ENCODE measurements around the gene KCTD2. TPM values are rescaled to one million over a fixed set of nuclear protein-coding genes. Genes with fewer than 3 reads are reported as not detected.
A peak's percentile ranks its signal among the peaks of the same experiment; 100 is the strongest.

Gene KCTD2
- total RNA-seq, 4 donors from 2014 or later, result 29.4 to 51.1 (median 41.8) TPM

GRCh38 chr17:75049706-75050105 is 2.7 kb downstream of the KCTD2 start:
- ATAC-seq, result no peak
- in situ Hi-C loops (cut with MboI; ENCODE audit: low sequenced_read_pairs in 4 of 4), result no loop called here

GRCh38 chr17:75051941-75052340 is 4.9 kb downstream of the KCTD2 start:
- H3K36me3 ChIP-seq, result peaks cover 0 to 37% of the 10 kb centered on the region in 2 donors
- in situ Hi-C loops (cut with MboI; ENCODE audit: low sequenced_read_pairs in 4 of 4), result no loop called here
- intact Hi-C loops (cut with DNase I; ENCODE audit: low total_unique reads), result no loop called here

More at GRCh38 chr17:75049706-75050105, 2.7 kb downstream of the KCTD2 start:
- no peak overlapping the region for H3K4me3 ChIP-seq
- DNase-seq, result no peak
- no peaks in the 10 kb centered on the region for H3K27me3 ChIP-seq
- H3K27ac ChIP-seq, result no peak overlapping the region
- H3K4me1 ChIP-seq, result peaks cover 23 to 28% of the 10 kb centered on the region in 2 donors
- no peaks in the 10 kb centered on the region for H3K9me3 ChIP-seq
- peaks cover 0 to 33% of the 10 kb centered on the region in 2 donors for H3K36me3 ChIP-seq
- TF ChIP-seq POLR2A (IDR thresholded peaks at IDR 0.05), result no peak
- TF ChIP-seq CTCF (IDR thresholded peaks at IDR 0.05 in 4 of 5, conservative IDR thresholded peaks at IDR 0.05 in 1 of 5), result no peak
- intact Hi-C loops (cut with DNase I; ENCODE audit: low total_unique reads), result no loop called here

DNA sequence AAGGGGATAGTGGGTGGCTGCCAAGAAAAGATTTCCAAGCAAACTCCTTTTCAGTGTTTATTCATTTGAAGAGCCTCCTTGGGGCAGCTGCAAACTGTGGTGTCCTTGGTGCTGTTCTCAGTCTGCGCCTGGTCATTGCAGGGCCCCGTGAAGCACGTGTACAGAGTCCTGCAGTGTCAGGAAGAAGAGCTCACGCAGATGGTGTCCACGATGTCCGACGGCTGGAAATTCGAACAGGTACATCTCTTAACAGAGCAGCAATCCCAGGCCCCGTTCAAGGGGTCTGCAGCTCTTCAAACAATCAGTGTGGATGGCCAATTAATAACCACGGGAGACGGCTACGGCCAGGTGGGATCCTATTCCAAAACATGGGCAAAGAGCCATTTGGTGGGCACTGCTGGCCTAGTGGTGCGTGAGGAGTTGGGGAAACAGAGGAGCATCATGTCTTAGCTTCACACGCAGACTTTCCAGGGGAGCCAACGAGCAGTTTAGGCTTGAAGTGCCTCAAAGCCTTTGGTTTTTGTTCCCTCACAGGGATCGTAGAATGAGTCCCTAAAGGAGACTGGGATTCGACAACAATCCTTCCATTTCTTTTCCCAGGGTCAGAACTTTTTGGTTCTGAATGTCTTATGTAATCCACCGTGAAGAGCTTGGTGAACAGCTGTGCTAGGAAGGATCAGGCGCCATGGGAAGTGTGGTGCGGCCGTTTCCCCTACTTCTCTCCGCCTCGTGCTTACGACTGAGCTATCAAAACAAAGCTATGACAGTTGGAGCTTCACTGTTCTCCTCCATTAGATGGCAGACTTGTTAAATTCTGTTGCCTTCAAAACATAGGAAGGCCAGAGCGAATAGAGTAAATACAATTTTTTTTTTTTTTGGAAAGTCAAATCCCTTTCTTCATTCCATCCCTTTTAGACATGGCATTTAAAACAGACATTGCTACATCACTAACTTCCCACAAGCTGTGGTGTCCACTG is 12.6 kb downstream of the KCTD2 start:
- in situ Hi-C loops (cut with MboI; ENCODE audit: low sequenced_read_pairs in 4 of 4), result no loop called here
- Histone ChIP-seq H3K4me1 (peaks cover 17 to 18% of the 10 kb centered on the region in 2 donors), H3K27me3 (no peaks in the 10 kb centered on the region), H3K9me3 (no peaks in the 10 kb centered on the region), H3K36me3 (peaks cover 0 to 45% of the 10 kb centered on the region in 2 donors), H3K27ac (peak overlapping the region; percentile 73 to 91 (median 82)), H3K4me3 (peak overlapping the region in 2 of 4 donors; percentile 0 to 30)
- TF ChIP-seq POLR2A (IDR thresholded peaks at IDR 0.05) (no peak), CTCF (IDR thresholded peaks at IDR 0.05 in 4 of 5, conservative IDR thresholded peaks at IDR 0.05 in 1 of 5) (peak; percentile 29 to 54 (median 46))
- intact Hi-C loops (cut with DNase I; ENCODE audit: low total_unique reads), result loop anchor here (1.0 to 10.0 kb wide), 4 partner anchors 51 to 143 kb away; partner anchors contain the start of gene NT5C
- peak; percentile 96 for ATAC-seq
- peak in 1 of 2 donors; percentile 61 for DNase-seq

More at GRCh38 chr17:75051941-75052340, 4.9 kb downstream of the KCTD2 start:
- no peak overlapping the region for H3K4me3 ChIP-seq
- H3K27ac ChIP-seq, result no peak overlapping the region
- peaks cover 16 to 17% of the 10 kb centered on the region in 2 donors for H3K4me1 ChIP-seq
- ATAC-seq (no peak), DNase-seq (no peak)
- H3K9me3 ChIP-seq, result no peaks in the 10 kb centered on the region
- TF ChIP-seq POLR2A (IDR thresholded peaks at IDR 0.05) (no peak), CTCF (IDR thresholded peaks at IDR 0.05 in 4 of 5, conservative IDR thresholded peaks at IDR 0.05 in 1 of 5) (no peak)
- H3K27me3 ChIP-seq, result no peaks in the 10 kb centered on the region

DNA sequence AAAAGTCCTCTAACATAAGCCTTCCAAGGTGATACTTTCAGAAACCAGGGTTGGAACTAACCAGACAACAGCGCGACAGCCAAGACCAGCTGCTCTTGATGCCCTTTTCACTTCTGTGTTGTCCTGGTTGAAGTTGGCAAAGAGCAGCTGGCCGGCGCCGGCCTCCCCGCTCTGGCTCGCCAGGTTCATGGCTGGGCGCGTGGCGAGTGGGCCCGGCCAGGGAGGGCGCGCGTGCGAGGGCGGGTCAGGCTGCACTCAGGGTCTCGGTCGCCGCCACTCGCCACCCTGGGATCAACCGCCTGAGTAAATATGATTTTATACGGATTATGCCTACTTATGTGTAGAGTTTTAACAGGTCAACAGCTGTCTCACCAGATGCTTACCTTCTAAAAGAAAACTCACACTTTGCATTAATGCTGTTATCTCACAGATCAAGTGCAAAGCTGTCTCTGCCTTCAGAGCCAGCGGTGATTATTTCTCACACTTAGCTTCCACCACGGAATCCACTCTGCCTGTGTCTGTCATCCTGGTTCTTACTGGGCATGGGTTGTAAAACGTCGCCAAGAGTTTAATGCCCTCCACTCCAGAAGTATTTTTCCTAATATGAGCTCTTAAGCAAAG is 13.5 kb downstream of the KCTD2 start:
- Histone ChIP-seq H3K4me3 (peak overlapping the region in 2 of 4 donors; percentile 0 to 30), H3K36me3 (peaks cover 0 to 47% of the 10 kb centered on the region in 2 donors), H3K4me1 (peaks cover 17 to 18% of the 10 kb centered on the region in 2 donors), H3K9me3 (no peaks in the 10 kb centered on the region), H3K27ac (peak overlapping the region; percentile 73 to 91 (median 82)), H3K27me3 (no peaks in the 10 kb centered on the region)
- TF ChIP-seq CTCF (IDR thresholded peaks at IDR 0.05 in 4 of 5, conservative IDR thresholded peaks at IDR 0.05 in 1 of 5), result no peak
- no peak for TF ChIP-seq POLR2A (IDR thresholded peaks at IDR 0.05)
- DNase-seq, result peak; percentile 66 to 84
- in situ Hi-C loops (cut with MboI; ENCODE audit: low sequenced_read_pairs in 4 of 4) (no loop called here), intact Hi-C loops (cut with DNase I; ENCODE audit: low total_unique reads) (loop anchor here (1.0 to 10.0 kb wide), 4 partner anchors 50 to 142 kb away; partner anchors contain the start of gene NT5C)
- ATAC-seq, result peak; percentile 91 to 93
